Neural cell (in vitro differentiated cells): Measurements from ENCODE around the gene ARRDC2. TPM values are rescaled to one million over a fixed set of nuclear protein-coding genes. Genes with fewer than 3 reads are reported as not detected.

ENCODE experiments used
- H2AFZ ChIP-seq: fragments of 200-600, 300-800 bp; sonication (generic), shearing (Covaris generic); 2 replicates; pipeline ENCODE4 v1.6.0; 2014; ENCODE audit warnings: low read depth, mild to moderate bottlenecking, antibody characterized with exemption, low read length, moderate library complexity
- H3F3A ChIP-seq: fragments of 200-600 bp; shearing (Covaris generic); 2 replicates; pipeline ENCODE4 v1.6.1; 2016; ENCODE audit warnings: mild to moderate bottlenecking, moderate library complexity, mixed read lengths, antibody characterized with exemption, low read length; ENCODE audit not compliant: insufficient read depth, poor library complexity, severe bottlenecking
- H3K27ac ChIP-seq: fragments of 200-600, 300-800 bp; sonication (generic), shearing (Covaris generic); 2 replicates; pipeline ENCODE4 v1.5.1; 2014; ENCODE audit warnings: mild to moderate bottlenecking, low read length, moderate library complexity
- H3K27me3 ChIP-seq: fragments of 300-800, 200-600 bp; sonication (generic), shearing (Covaris generic); 2 replicates; pipeline ENCODE4 v1.6.0; 2014; ENCODE audit warnings: mild to moderate bottlenecking, low read depth, low read length, moderate library complexity; ENCODE audit not compliant: insufficient read depth
- H3K36me3 ChIP-seq: fragments of 300-800, 200-600 bp; sonication (generic), shearing (Covaris generic); 2 replicates; pipeline ENCODE4 v1.5.1; 2014; ENCODE audit warnings: mild to moderate bottlenecking, antibody characterized with exemption, low read length, moderate library complexity; ENCODE audit not compliant: insufficient read depth
- H3K4me2 ChIP-seq: fragments of 300-800, 200-600 bp; sonication (generic), shearing (Covaris generic); 2 replicates; pipeline ENCODE4 v1.6.0; 2014; ENCODE audit warnings: mild to moderate bottlenecking, low read length
- H3K4me3 ChIP-seq: fragments of 300-800, 200-600 bp; sonication (generic), shearing (Covaris generic); 2 replicates; pipeline ENCODE4 v1.5.1; 2014; ENCODE audit warnings: mild to moderate bottlenecking, low read length, moderate library complexity
- H3K79me2 ChIP-seq: fragments of 200-600 bp; shearing (Covaris generic); replicated peaks from 2 replicates; pipeline ENCODE4 v1.6.0; 2014; ENCODE audit warnings: mild to moderate bottlenecking, low read length, moderate library complexity; ENCODE audit not compliant: insufficient read depth
- H3K9ac ChIP-seq: fragments of 300-800, 200-600 bp; sonication (generic), shearing (Covaris generic); 2 replicates; pipeline ENCODE4 v1.6.1; 2016; ENCODE audit warnings: mild to moderate bottlenecking, low read length, mixed read lengths
- H3K9me2 ChIP-seq: fragments of 200-600 bp; shearing (Covaris generic); 2 replicates; pipeline ENCODE4 v1.6.1; 2016; ENCODE audit warnings: mild to moderate bottlenecking, low read length, mixed read lengths; ENCODE audit not compliant: insufficient read depth
- H3K9me3 ChIP-seq: fragments of 200-600, 300-800 bp; sonication (generic), shearing (Covaris generic); 2 replicates; pipeline ENCODE4 v1.6.1; 2016; ENCODE audit warnings: mild to moderate bottlenecking, mixed run types, low read length, moderate library complexity, mixed read lengths
- H4K20me1 ChIP-seq: fragments of 200-600 bp; shearing (Covaris generic); 2 replicates; pipeline ENCODE4 v1.6.1; 2016; ENCODE audit warnings: mild to moderate bottlenecking, mixed run types; ENCODE audit not compliant: insufficient read depth
- EP300 ChIP-seq: fragments of 450-650 bp; conservative IDR thresholded peaks from 2 replicates; pipeline ENCODE4 v1.6.1; 2014; ENCODE audit warnings: antibody characterized with exemption, mild to moderate bottlenecking, moderate library complexity; ENCODE audit not compliant: poor library complexity, severe bottlenecking
- EZH2 ChIP-seq: fragments of 200-600, 300-800 bp; shearing (Covaris generic), sonication (generic); IDR thresholded peaks from 2 replicates; pipeline ENCODE4 v1.6.1; 2014; ENCODE audit warnings: antibody characterized with exemption, low read length, borderline replicate concordance, mild to moderate bottlenecking; ENCODE audit not compliant: insufficient read depth, poor library complexity, severe bottlenecking
- MXI1 ChIP-seq: fragments of 450-650 bp; conservative IDR thresholded peaks from 2 replicates; pipeline ENCODE4 v1.6.1; 2014; ENCODE audit warnings: antibody characterized with exemption, mild to moderate bottlenecking; ENCODE audit not compliant: poor library complexity, severe bottlenecking
- POLR2AphosphoS5 ChIP-seq: IDR thresholded peaks from 2 replicates; pipeline ENCODE4 v1.6.1; 2012
- RAD21 ChIP-seq: fragments of 450-650 bp; conservative IDR thresholded peaks from 2 replicates; pipeline ENCODE4 v1.6.1; 2014; ENCODE audit warnings: antibody characterized with exemption, mild to moderate bottlenecking, moderate library complexity
- SMC3 ChIP-seq: fragments of 450-650 bp; conservative IDR thresholded peaks from 2 replicates; pipeline ENCODE4 v1.6.1; 2014; ENCODE audit warnings: antibody characterized with exemption, mild to moderate bottlenecking, moderate library complexity; ENCODE audit not compliant: poor library complexity
- TAF1 ChIP-seq: IDR thresholded peaks from 2 replicates; pipeline ENCODE4 v1.6.1; 2012; ENCODE audit warnings: low read depth
- polyA plus RNA-seq: library from polyadenylated mRNA; depleted of rRNA; stranded (reverse); fragments of >200 nt; gene quantifications from 2 replicates; pipeline ENCODE4 v1.2.3, GENCODE V29; 2014
- TF ChIP-seq, protein P1 (sequence below): IDR thresholded peaks from 2 replicates; pipeline ENCODE4 v1.6.1; 2012; ENCODE audit warnings: borderline replicate concordance

ARRDC2 gene
- polyA plus RNA-seq, 1 donor from 2014 or later = 3.6 TPM

GRCh38 chr19:18017275-18018083 lies 9.5 kb downstream of the ARRDC2 start:
- TF ChIP-seq TAF1 = no peak
- no peak for TF ChIP-seq RAD21
- TF ChIP-seq SMC3 = no peak
- Histone ChIP-seq H3K9ac (no peak overlapping the region), H3K9me3 (no peaks in the 10 kb centered on the region), H2AFZ (no peak overlapping the region), H3K4me3 (no peak overlapping the region), H3K4me2 (no peak overlapping the region), H3K27me3 (no peaks in the 10 kb centered on the region), H4K20me1 (no peaks in the 10 kb centered on the region), H3K36me3 (no peaks in the 10 kb centered on the region), H3F3A (no peaks in the 10 kb centered on the region), H3K27ac (no peak overlapping the region), H3K79me2 (no peaks in the 10 kb centered on the region), H3K9me2 (no peaks in the 10 kb centered on the region)

DNA sequence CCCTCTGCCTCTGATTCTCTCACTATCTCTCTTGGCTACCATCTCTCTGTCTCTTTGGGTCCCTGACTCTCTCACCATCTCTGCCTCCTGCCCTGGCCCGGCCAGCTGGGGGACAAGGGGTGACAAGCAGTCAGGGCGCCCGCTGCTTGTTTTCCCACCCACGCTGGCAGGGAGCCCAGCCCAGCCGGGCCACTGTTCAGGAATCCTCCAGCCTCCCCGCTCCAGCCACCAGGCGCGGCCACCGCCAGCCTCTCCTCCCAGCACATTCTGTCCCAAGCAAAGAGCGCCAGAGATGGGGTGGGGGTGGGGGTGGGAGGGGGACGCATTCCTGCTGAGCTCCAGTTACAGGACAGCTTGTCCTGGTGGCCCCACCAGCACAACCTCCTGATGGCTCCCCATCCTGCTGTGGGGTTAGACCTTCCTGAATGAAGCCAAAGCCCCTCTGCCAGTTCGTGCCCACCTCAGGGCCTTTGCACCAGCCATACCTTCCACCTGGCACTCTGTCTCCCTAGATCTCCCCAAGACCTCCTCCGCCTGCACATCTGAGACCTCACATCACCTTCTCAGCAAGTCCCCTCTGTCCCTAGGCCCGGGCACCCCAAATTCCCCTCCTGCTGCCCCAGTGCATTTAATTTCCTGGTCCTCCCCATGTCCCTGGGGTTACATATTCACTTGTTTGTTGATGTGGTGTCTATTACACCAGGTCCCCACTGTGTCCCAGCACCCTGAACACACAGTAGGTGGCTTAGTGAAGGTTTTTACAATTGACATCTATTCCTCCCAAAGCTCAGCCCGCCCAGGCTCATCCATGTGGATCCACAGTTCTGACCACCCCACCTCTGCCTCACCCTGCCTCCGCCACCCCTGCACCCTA lies 12.5 kb downstream of the ARRDC2 start:
- H3K4me2 ChIP-seq = no peak overlapping the region
- H4K20me1 ChIP-seq = no peaks in the 10 kb centered on the region
- TF ChIP-seq TAF1 = no peak
- no peak for TF ChIP-seq RAD21
- TF ChIP-seq MXI1 = no peak
- TF ChIP-seq, protein P1, sequence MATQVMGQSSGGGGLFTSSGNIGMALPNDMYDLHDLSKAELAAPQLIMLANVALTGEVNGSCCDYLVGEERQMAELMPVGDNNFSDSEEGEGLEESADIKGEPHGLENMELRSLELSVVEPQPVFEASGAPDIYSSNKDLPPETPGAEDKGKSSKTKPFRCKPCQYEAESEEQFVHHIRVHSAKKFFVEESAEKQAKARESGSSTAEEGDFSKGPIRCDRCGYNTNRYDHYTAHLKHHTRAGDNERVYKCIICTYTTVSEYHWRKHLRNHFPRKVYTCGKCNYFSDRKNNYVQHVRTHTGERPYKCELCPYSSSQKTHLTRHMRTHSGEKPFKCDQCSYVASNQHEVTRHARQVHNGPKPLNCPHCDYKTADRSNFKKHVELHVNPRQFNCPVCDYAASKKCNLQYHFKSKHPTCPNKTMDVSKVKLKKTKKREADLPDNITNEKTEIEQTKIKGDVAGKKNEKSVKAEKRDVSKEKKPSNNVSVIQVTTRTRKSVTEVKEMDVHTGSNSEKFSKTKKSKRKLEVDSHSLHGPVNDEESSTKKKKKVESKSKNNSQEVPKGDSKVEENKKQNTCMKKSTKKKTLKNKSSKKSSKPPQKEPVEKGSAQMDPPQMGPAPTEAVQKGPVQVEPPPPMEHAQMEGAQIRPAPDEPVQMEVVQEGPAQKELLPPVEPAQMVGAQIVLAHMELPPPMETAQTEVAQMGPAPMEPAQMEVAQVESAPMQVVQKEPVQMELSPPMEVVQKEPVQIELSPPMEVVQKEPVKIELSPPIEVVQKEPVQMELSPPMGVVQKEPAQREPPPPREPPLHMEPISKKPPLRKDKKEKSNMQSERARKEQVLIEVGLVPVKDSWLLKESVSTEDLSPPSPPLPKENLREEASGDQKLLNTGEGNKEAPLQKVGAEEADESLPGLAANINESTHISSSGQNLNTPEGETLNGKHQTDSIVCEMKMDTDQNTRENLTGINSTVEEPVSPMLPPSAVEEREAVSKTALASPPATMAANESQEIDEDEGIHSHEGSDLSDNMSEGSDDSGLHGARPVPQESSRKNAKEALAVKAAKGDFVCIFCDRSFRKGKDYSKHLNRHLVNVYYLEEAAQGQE = no peak
- no peak for TF ChIP-seq SMC3
- no peak for TF ChIP-seq EP300
- TF ChIP-seq EZH2 = no peak
- TF ChIP-seq POLR2AphosphoS5 = no peak
- no peak overlapping the region for H3K9ac ChIP-seq
- H3K27ac ChIP-seq = no peak overlapping the region
- no peaks in the 10 kb centered on the region for H3K9me2 ChIP-seq
- H3K36me3 ChIP-seq = no peaks in the 10 kb centered on the region
- H3K4me3 ChIP-seq = no peak overlapping the region
- no peaks in the 10 kb centered on the region for H3F3A ChIP-seq
- no peak overlapping the region for H2AFZ ChIP-seq
- no peaks in the 10 kb centered on the region for H3K9me3 ChIP-seq
- no peaks in the 10 kb centered on the region for H3K79me2 ChIP-seq
- H3K27me3 ChIP-seq = no peaks in the 10 kb centered on the region
